MM.1S (cell line): ENCODE results near the gene SH3RF1.

Experiments used
- DNase-seq: peaks from one replicate; pipeline ENCODE4 v3.0.0-alpha.2; 2015
- H2AFZ ChIP-seq: fragments of 300-600 bp; sonication (generic); 2 replicates; pipeline ENCODE4 v1.6.0; 2016; ENCODE audit warnings: antibody characterized with exemption, low read length
- H3F3A ChIP-seq: fragments of 300-600 bp; sonication (generic); 2 replicates; pipeline ENCODE4 v1.6.1; 2016; ENCODE audit warnings: mild to moderate bottlenecking, antibody characterized with exemption, low read length, moderate library complexity, mixed read lengths; ENCODE audit not compliant: insufficient read depth
- H3K27ac ChIP-seq: fragments of 300-600 bp; sonication (generic); 2 replicates; pipeline ENCODE4 v1.5.1; 2016; ENCODE audit warnings: mild to moderate bottlenecking, low read length
- H3K27me3 ChIP-seq: fragments of 300-600 bp; sonication (generic); replicated peaks from 2 replicates; pipeline ENCODE4 v1.6.0; 2016; ENCODE audit warnings: low read length; ENCODE audit not compliant: insufficient read depth
- H3K36me3 ChIP-seq: fragments of 300-600 bp; sonication (generic); replicated peaks from 2 replicates; pipeline ENCODE4 v1.6.1; 2016; ENCODE audit warnings: mild to moderate bottlenecking, low read length, mixed read lengths; ENCODE audit not compliant: insufficient read depth
- H3K4me1 ChIP-seq: fragments of 300-600 bp; sonication (generic); 2 replicates; pipeline ENCODE4 v1.6.1; 2016; ENCODE audit warnings: low read length, mixed read lengths
- H3K4me2 ChIP-seq: fragments of 300-600 bp; sonication (generic); 2 replicates; pipeline ENCODE4 v1.6.0; 2016; ENCODE audit warnings: low read depth, low read length
- H3K4me3 ChIP-seq: fragments of 300-600 bp; sonication (generic); 2 replicates; pipeline ENCODE4 v1.5.1; 2016; ENCODE audit warnings: low read length, mixed read lengths
- H3K79me2 ChIP-seq: fragments of 300-600 bp; sonication (generic); 2 replicates; pipeline ENCODE4 v1.6.1; 2016; ENCODE audit warnings: mixed run types, low read length, mixed read lengths
- H3K9ac ChIP-seq: fragments of 300-600 bp; sonication (generic); 2 replicates; pipeline ENCODE4 v1.6.1; 2016; ENCODE audit warnings: low read length, mixed read lengths
- H3K9me2 ChIP-seq: fragments of 300-600 bp; sonication (generic); replicated peaks from 2 replicates; pipeline ENCODE4 v1.6.1; 2016; ENCODE audit warnings: mild to moderate bottlenecking, low read length, mixed read lengths; ENCODE audit not compliant: insufficient read depth
- H3K9me3 ChIP-seq: fragments of 300-600 bp; sonication (generic); replicated peaks from 2 replicates; pipeline ENCODE4 v1.6.1; 2016; ENCODE audit warnings: mild to moderate bottlenecking, low read length, mixed read lengths; ENCODE audit not compliant: insufficient read depth
- H4K20me1 ChIP-seq: fragments of 300-600 bp; sonication (generic); 2 replicates; pipeline ENCODE4 v1.6.1; 2016; ENCODE audit warnings: mild to moderate bottlenecking, low read length, moderate library complexity, mixed read lengths; ENCODE audit not compliant: insufficient read depth
- CTCF ChIP-seq: fragments of 300-600 bp; sonication (generic); IDR thresholded peaks from 2 replicates; pipeline ENCODE4 v1.5.1; 2016; ENCODE audit warnings: antibody characterized with exemption, low read length, mixed read lengths
- EZH2 ChIP-seq: fragments of 300-600 bp; sonication (generic); optimal IDR thresholded peaks from 2 replicates; pipeline ENCODE3; 2017; ENCODE audit warnings: low read depth, mild to moderate bottlenecking, antibody characterized with exemption, low read length, mixed read lengths
- EZH2phosphoT487 ChIP-seq: fragments of 300-600 bp; sonication (generic); IDR thresholded peaks from 2 replicates; pipeline ENCODE4 v1.6.1; 2018; ENCODE audit warnings: antibody characterized with exemption, low read length

SH3RF1 gene

GRCh38 chr4:169080981-169081380 is 189.8 kb downstream of the SH3RF1 start:
- Histone ChIP-seq H3K9ac (no peak overlapping the region), H3K4me2 (no peak overlapping the region)

GRCh38 chr4:169079942-169080827 is 190.6 kb downstream of the SH3RF1 start:
- Histone ChIP-seq H3K36me3 (no peaks in the 10 kb centered on the region), H4K20me1 (no peaks in the 10 kb centered on the region), H3F3A (no peaks in the 10 kb centered on the region), H3K4me2 (no peak overlapping the region), H3K4me3 (no peak overlapping the region), H3K9me3 (no peaks in the 10 kb centered on the region), H3K79me2 (no peaks in the 10 kb centered on the region), H3K9ac (no peak overlapping the region), H3K27me3 (no peaks in the 10 kb centered on the region), H3K27ac (no peak overlapping the region), H3K9me2 (no peaks in the 10 kb centered on the region), H3K4me1 (no peaks in the 10 kb centered on the region), H2AFZ (no peak overlapping the region)
- DNase-seq = no peak
- TF ChIP-seq CTCF = no peak
- TF ChIP-seq EZH2phosphoT487 = no peak
- TF ChIP-seq EZH2 = no peak

More at GRCh38 chr4:169080981-169081380, 189.8 kb downstream of the SH3RF1 start:
- no peak for DNase-seq
- Histone ChIP-seq H3K9me2 (no peaks in the 10 kb centered on the region), H2AFZ (no peak overlapping the region), H3F3A (no peaks in the 10 kb centered on the region), H3K36me3 (no peaks in the 10 kb centered on the region), H3K27ac (no peak overlapping the region), H3K79me2 (no peaks in the 10 kb centered on the region), H3K4me3 (no peak overlapping the region), H3K9me3 (no peaks in the 10 kb centered on the region), H3K4me1 (no peaks in the 10 kb centered on the region), H4K20me1 (no peaks in the 10 kb centered on the region), H3K27me3 (no peaks in the 10 kb centered on the region)
- TF ChIP-seq EZH2 (no peak), EZH2phosphoT487 (no peak), CTCF (no peak)

GRCh38 chr4:169074117-169074516 is 196.6 kb downstream of the SH3RF1 start:
- TF ChIP-seq CTCF = no peak
- no peak for TF ChIP-seq EZH2phosphoT487
- TF ChIP-seq EZH2 = no peak
- no peak overlapping the region for H3K4me2 ChIP-seq
- no peak for DNase-seq
- no peaks in the 10 kb centered on the region for H3K36me3 ChIP-seq
- no peak overlapping the region for H3K4me3 ChIP-seq
- no peaks in the 10 kb centered on the region for H3K9me2 ChIP-seq
- no peaks in the 10 kb centered on the region for H3K4me1 ChIP-seq
- no peaks in the 10 kb centered on the region for H3F3A ChIP-seq
- H2AFZ ChIP-seq = no peak overlapping the region
- no peaks in the 10 kb centered on the region for H3K79me2 ChIP-seq
- no peak overlapping the region for H3K9ac ChIP-seq
- H3K27ac ChIP-seq = no peak overlapping the region
- no peaks in the 10 kb centered on the region for H3K27me3 ChIP-seq
- no peaks in the 10 kb centered on the region for H4K20me1 ChIP-seq
- H3K9me3 ChIP-seq = no peaks in the 10 kb centered on the region
